Lower leg skin (tissue), 3 donors: ENCODE data around the gene ZBTB20.

Experiments used
- POLR2A ChIP-seq, 2 donors: fragments of 450-650 bp; IDR thresholded peaks; one replicate each; pipeline ENCODE4 v1.6.1; 2016 to 2017; ENCODE audit warnings: antibody characterized with exemption in 2 of 2, mild to moderate bottlenecking in 1 of 2, moderate library complexity in 1 of 2
- TF ChIP-seq, protein P1 (sequence below), 3 donors: fragments of 450-650 bp; IDR thresholded peaks; one replicate each; pipeline ENCODE4 v1.5.1; 2016; ENCODE audit warnings: antibody characterized with exemption in 3 of 3, mild to moderate bottlenecking in 3 of 3, moderate library complexity in 2 of 3

GRCh38 chr3:114860531-114860930, 286.6 kb downstream of the ZBTB20 start:
- TF ChIP-seq, protein P1, sequence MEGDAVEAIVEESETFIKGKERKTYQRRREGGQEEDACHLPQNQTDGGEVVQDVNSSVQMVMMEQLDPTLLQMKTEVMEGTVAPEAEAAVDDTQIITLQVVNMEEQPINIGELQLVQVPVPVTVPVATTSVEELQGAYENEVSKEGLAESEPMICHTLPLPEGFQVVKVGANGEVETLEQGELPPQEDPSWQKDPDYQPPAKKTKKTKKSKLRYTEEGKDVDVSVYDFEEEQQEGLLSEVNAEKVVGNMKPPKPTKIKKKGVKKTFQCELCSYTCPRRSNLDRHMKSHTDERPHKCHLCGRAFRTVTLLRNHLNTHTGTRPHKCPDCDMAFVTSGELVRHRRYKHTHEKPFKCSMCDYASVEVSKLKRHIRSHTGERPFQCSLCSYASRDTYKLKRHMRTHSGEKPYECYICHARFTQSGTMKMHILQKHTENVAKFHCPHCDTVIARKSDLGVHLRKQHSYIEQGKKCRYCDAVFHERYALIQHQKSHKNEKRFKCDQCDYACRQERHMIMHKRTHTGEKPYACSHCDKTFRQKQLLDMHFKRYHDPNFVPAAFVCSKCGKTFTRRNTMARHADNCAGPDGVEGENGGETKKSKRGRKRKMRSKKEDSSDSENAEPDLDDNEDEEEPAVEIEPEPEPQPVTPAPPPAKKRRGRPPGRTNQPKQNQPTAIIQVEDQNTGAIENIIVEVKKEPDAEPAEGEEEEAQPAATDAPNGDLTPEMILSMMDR (IDR thresholded peaks at IDR 0.05): no peak
- no peak for TF ChIP-seq POLR2A (IDR thresholded peaks at IDR 0.05)
